IPS-NIHi7 (cell line): ENCODE results near the gene KRT81.
"Not testable (repeated sequence)": the region's sequence is repeated elsewhere in the genome, so short reads cannot be mapped to it uniquely, and the experiment has no call there.

Experiments
- DNase-seq: peaks from one replicate; pipeline ENCODE4 v3.0.0; 2012; ENCODE audit warnings: mixed read lengths; ENCODE audit errors: extremely low spot score

Gene KRT81

DNA sequence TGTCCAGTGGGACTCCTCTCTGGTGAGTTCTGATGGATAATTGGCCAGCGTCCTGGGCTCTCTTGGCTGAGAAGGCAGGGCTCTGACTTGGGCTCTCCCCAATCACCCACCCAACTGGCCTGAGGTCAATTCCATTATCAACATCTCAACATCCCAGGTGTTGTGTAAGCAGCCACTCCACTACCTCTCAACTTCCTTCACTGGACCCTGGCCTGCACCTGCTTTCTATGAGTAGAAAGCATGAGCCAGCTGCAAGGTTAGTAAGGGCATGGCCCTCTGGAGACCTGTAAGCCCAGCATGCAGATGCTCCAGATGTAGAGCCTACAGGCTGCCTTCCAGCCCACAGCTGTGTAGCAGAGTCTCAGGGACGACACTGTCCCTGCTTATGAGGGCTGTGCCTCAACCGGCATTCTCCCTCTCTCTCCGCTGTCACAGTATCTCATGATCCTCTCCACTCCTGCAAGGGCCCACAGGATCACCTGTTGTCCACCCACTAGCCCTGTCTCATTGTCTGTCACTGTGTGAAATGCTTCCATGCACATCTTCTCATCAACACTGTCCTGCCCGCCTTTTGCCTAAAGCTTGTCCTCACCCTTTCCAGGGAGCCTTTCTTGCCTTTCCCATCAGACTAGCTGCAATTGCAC is 5.4 kb upstream of the KRT81 start:
- no peak for DNase-seq

DNA sequence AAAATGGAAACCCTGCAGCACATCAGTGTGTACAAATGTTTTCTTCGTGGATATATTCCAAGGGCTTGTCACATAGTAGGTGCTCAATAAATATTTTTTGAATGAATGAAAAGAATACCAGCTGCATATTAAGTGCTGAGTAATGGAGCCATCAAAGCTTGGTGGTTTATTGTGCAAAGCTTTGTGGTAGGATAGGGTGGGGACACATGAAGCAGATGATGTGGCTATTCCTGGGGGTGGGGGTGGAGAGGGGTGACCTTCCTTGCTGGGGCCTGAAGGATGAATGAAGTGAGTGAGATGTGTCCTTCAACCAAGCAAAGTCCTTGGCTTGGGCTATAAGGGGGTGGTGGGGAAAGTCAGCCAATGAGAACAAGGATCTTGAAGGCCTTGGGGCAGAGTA is 4.3 kb upstream of the KRT81 start:
- DNase-seq, result no peak

DNA sequence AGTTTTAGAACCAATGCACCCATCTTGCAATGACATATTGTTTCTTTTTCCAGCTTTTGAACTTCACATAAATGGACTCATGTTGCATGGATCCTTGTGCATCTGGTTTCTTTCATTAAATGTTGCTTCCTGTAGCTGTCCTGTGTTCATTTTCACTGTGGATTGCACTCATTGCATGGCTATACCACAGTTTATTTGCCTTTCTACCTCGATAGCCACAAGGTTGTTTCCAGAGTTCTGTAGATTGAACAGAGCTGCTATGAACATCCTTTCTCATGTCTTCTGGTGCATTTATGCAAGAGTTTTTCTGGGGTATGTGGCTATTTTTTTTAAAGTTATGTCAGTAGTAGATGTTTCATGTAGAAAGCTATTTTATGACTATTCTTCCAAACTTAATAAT is 3.5 kb upstream of the KRT81 start:
- no peak for DNase-seq

DNA sequence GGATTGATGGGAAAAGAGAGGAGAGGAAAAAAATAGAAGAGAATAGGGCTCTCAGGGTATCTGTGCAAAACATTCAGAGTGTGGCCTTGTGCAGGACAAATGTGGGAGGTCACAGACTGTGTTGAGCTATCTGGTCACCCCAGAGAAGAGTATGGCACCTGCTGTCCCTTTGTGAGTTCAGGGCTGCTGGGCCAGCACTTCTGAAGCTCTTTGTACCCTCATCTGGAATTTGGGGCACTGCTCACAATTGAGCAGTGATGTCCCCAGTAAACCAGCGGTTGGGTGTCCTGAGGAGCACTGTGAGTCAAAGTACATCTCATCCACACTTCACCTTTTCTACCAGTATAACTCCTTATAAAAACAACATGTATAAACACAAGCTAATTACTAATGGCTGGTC is 2.6 kb upstream of the KRT81 start:
- DNase-seq, result no peak

DNA sequence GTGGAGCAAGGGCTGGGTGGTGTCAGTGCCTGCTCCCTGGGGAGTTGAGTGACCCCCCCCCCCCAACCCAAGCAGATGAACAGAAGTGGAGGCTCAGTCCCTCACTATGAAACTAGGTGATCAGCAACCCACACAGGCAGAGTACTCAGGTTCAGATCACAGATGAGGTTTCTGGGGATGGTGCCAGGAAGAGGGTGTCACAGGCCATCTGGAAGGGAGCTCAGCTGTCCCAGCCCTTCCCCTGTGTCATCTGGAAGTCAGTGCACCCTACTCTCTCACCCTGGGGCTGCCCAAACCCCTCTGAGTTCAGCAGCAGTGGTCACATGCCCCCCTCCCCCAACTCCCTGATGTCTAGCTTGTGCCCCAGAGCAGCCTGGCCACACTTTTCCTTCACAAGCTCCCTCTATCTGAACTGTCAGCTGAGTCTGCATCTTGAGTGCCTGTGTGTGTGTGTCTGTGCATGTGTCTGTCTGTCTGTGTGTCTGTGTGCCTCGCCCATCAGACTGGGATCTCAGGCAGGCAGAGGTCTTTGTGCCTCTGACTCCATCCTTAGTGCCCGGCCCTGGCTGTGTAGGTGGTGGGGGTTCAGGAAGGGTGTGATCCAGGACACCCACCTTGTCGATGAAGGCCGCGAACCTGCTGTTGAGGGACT is 725 bp downstream of the KRT81 start:
- DNase-seq, result not testable (repeated sequence)

DNA sequence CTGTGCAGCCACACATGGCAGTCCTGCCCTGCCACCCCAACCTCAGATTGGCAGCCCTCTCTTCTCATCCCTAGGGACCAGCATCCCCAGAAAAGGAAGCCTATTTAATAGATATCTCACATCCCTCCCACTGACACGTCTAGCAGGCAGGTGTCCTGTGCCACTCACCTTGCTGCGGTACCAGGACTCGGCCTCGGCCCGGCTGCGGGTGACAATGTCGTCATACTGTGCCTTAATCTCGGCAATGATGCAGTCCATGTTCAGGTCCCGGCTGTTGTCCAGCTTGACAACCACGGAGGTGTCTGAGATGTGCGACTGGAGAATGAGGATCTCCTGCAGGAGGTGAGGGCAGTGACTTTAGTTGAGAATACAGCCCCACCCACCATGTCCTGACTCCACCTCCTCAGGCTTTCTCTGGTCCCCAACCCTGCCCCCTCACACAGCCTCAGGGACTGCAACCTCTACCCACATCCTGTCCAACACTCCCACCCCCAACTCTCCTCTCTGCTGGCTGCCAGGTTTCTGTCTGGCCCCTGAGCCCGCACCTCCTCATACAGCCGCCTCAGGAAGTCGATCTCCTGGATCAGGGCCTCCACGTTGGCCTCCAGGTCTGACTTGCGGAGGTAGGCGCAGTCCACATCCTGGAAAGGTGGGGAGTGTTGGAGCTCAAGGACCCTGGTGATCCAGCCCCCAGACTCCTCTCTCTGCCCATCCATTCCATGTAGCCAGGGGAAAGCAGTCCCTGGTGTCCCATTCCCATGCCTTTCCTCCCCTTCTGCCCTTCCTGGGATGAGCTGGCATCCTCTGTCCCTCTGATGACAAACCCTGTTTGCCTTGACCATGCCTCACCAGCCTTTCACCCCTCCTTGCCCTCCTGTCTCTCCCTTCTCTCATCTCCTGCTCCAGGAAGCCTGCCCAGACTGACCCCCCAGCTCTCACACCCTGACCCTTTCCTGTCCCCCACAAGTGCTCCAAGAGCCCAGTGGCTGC is 3.2 kb downstream of the KRT81 start:
- not testable (repeated sequence) for DNase-seq

DNA sequence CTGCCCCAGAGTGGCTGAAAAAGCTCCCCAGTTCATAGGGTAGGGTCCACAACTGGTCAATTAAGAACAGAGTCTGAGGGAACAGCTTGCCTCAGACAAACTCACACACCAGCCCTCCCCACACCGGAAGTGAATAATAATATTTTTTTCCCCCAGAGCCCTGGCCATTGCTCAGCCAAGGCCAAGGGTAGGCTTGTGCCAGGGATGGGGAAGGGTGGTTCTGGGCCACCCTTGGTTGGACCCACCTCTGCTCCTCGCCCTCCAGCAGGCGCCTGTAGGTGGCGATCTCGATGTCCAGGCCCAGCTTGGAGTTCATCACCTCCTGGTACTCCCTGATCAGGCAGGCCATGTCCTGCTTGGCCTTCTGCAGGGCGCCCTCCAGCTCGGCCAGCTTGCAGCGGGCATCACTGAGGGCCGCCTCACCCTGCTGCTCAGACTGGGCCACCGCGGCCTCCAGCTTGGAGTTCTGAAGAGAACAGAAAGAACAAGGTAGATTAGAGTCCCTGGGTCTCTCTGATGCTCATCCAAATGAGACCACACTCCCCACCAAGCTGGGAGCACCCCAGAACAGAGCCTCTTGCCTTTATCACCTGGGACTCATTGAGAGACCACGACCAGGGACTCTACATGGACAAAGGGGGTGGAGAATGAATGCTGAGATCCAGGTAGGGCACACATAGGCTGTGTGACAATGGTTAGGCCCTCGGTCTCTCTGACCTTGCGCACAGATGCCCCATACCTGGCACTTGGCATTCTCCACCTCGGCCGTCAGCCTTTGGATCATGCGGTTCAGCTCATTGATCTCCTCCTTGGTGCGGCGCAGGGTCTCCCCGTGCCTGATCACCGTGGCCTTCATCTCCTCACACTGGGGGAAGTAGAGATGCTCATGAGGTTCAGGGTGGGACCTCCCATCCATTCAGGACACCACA is 4.2 kb downstream of the KRT81 start:
- DNase-seq, result not testable (repeated sequence)

DNA sequence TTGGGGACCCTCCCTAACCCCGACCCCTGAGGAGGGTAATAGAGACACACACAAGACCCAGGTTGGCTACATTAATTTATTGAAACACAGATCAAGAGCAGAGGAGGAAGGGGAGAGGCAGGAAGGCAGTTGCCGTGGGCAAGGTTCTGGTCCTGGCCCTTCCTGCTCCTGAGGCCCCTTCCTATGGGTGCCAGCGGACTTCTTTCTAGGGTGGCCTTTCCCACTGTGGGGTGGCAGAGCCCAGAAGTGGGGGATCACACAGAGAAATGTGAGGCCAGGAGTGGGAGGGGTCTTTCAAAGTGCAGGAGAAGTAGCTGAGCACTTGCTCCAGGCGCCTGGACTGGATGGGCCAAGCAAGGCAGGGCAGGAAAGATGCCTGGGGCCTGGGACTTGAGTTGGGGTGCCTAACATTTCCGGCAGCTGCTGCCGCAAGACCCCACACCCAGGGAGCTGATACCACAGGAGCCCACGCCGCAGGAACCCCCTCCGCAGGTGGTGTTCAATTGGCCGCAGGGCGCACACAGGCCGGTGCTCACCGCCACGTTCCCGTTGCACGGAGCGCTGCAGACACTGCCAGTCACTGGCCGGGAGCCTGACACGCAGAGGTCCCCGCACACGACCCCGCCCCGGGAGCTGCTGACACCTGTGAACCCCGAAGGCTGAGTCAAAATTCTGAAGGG is 5.3 kb downstream of the KRT81 start:
- DNase-seq, result no peak

DNA sequence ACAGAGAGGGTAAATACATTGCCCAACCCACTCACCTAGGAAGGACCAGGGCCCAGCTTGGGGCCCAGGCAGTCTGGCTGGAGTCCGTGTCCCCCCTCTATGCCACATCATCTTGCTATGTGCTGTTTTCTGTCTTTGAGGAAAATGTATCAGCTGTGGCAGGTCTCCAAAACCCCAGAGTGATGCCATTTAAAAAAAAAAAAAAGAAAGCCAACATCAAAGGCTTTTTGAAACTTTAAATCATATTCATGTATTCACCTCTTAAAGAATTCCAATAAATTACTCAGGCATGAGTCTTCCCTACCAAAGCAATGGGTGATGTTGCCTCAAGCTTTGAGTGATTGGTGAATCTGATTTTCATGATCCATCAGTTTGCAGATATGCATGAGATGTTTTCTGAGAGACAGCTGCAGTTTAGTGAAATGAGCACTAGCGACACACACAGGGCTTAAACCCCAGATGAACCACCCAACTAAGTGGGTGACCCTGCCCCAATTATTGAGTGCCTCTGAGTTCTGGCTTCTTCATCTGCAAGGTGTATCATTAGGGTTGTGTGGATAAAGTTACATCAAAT is 6.1 kb downstream of the KRT81 start:
- DNase-seq, result no peak

DNA sequence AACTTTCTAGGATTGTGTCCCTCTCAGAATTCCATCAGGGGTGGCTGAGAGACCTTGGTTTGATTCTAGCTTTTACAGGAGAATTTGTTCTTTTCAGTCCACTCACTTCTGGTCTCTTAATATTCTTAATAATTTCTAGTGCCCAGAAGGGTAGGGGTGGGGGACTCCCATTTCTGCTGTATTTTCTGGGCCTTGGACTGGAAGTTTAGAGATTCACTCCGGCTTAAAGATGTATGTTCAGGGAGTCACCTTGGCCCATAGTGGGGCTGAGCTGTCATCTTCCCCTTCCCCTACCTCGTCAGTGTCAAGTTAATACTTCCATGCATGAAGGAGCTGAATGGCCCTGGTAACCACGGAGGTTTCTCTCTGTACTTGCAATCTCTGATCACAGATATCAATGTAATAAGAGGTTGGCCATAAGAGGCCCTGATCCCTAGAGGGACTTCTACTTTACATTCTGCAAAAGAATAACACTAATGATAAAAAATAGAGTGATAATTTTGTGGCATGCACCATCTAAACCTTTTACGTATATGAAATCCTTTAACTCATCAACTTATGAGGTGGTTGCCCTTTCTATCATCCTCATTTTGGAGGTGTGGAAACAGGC is 6.7 kb downstream of the KRT81 start:
- no peak for DNase-seq

DNA sequence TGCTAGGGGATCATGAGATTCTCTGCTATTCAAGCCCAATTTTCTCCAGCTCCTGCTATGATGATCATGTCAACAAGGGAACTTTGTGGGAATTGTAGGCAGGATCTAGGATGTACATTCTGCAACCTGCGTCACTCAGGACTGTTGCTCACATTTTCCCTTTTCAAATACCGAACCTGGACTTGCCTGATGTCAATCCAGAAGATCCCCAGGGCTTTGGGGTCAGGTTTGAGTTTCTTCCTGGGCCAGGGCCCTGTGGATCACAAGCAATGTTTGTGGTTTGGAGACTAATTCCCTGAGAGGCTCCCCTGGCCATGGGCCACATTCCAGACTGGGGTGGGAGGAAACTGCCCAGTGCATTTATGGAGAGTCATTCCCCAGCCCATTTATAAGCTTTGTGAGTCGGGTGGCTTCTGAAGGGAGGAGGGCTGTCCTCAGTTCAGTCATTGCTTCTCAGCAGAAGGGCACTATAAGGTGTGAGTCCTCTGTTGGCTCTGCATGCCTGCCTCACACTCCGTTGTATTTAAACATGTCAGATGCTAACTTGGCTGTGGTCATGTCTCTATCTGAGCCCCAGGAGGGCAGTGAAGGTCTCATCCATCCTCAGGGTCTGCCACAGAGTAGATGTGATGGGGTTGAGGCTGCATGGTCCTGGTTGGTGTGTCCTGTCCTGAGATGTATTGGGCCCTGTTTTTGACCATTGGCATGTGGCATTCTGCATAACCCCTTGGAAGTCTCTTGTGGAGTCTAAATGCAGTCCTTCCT is 10.4 kb downstream of the KRT81 start:
- no peak for DNase-seq

DNA sequence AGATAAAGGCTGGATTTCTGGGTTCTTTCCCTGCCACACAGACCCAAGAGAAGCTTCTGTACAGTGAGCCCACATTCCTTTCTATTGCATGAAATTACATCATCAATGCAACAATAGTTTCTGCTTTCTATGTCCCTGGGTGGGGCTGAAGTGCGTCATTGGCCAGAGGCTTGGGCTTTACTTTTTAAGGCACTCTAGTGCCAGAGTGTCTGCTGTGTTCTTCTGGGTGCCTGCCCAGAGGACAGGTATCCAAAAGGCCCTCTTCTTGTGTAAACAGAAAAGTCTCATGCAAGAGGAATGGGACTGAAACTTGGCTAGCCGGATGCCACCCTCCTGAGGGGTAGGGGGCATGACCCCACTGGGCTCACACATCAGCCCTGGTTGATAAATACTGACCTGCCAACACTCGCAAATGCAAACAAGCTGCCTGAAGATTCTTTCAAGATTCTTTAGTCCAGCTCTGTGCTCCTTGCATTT is 11.0 kb downstream of the KRT81 start:
- no peak for DNase-seq

DNA sequence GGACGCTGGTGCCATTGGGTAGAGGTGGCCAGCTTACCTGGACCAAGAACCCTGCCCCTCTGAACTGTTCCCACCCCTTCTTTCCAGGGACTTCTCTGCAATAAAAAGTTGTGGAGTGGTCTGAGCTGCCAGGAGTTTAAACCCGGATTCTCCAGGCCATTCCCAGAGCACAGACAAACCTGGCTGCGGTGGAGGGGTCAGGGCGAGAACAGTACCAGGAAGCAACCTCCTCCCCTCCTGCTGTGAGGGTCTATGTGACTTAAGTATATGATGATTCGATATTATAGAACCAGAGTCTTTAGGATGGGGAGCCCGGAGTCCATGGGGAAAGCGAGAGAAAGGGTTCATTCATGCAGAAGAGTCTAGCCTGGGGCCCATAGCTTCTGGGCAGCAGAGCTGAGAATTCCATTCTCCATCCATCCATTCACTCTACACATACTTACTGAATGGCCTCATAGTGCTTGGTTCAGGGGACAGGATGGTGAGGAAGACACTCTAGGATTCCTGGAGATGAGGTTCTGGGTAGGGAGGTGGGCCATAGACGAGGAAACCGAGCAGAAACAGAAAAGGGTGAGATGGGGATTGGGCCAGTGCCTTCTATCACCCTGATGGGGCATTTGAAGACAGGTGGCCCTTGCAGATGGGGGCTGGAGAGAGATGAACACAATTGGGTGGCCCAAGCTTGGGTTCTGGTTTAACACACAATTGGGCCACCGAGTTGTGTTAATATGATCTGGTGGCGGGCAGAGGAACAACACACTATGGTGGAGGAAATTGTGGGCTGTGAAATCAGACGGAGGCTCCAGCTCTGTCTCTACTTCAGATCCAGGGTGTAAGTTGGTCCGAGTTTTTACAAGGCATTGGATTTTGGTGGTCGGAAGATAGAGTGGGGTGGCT is 11.7 kb downstream of the KRT81 start:
- DNase-seq, result no peak

DNA sequence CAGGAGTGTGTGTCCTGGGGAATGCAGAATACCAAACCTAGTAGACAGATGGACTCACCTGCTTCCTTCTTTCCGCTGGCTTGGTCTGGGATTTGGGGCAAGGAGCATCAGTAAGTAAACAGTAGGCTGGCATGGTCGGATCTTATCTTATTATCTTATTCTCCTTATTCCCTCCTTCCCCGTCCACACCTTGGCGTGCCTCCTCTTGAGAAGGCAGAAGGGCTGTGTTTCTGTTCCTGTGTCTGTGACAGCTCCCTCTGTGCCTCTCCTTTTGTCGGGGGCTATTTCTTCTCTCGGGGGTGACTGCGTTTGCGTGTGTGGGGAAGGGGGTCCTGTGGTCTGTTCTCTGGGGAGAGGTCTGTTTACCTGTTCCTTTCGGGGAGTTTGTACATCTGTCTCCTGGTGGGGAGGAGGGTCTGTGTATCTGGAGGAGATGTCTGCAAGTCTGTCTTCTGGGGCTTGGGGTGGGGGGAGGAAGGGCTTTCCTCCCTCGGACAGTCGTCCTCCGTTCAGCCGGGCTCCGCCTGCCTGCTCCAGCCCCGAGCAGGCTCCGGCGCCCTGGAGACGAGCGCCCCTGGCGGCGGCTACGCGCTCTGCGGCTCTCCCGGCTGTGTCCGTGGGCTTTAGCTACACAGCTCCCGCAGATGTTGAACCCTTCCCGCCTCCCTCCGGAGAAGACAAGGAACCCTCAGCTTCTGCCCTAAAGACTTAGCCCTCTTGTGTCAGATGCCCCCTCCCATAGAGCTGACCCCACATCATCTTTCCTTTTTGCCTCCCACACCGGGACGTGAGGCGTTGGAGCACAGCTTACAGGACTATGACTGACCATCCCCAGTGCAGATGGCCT is 12.5 kb downstream of the KRT81 start:
- peak; percentile 93 for DNase-seq

DNA sequence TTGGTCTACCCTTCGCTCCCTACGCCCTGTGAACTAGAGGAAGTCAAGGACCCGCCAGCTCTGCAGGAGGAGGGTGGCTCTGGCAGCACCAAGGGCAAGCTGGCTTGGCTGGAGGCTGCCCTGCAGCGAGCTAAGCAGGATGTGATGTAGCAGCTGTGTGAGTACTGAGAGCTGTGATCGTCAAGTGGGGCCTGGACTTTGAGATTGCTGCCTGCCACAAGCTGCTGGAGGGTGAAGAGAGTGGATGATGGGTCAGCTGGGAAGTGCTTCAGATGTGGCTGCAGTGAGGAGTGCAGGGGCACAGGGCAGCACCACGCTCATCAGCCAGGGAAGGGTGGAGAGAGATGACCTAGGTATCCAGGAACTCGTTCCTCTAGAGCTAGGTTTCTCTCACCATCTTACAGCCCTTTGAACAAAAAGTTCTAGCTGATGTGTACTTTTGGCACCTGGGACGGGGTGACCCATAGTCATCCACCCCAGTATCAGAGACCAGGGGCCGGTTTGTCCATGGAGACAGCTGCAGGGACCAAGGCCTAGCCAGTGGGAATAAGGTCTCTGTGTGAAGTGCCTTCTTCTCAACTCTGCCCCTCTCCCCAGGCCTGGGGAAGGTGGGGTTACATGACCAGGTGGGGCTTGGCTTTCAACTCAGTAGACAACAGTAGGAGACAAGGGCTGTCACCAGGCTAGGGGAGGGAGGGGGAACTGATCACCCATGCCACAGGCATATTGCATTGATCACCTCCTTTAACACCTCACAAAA is 13.7 kb downstream of the KRT81 start:
- DNase-seq, result no peak

DNA sequence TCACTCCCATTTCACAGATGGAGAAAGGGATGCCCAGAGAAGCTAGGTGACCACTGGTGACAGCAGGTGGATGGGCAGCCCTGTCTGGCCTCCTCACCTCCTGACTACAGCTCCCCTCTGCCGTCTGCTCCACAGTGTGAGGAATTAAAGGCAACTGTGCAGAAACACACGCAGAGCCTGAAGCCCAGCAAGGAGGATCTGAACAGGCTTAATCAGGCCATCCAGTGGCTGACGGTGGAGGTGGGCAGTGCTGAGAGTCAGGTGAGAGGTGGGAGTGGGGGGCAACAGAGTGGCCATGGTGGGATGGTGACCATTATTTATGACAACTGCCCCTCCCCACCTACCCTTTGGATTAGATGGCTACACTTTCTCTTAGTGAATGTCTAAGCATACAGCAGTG is 15.6 kb downstream of the KRT81 start:
- DNase-seq, result no peak
